Fibroblast of pulmonary artery (primary cell): ENCODE results near the gene FAM3D.

ENCODE experiments used
- DNase-seq: peaks from one replicate; pipeline ENCODE4 v3.0.0-alpha.2; 2010; ENCODE audit warnings: low read depth
- H3K4me3 ChIP-seq: replicated peaks from 2 replicates; pipeline ENCODE4 v1.5.1; 2011; ENCODE audit warnings: low read depth, mild to moderate bottlenecking, control low read depth, low read length, moderate library complexity
- CTCF ChIP-seq: IDR thresholded peaks from 2 replicates; pipeline ENCODE4 v1.5.1; 2011; ENCODE audit warnings: mild to moderate bottlenecking, control low read depth, low read length, inconsistent platforms; ENCODE audit errors: missing control alignments

FAM3D gene

GRCh38 chr3:58660998-58661397 is 5.6 kb downstream of the FAM3D start:
- DNase-seq = no peak
- TF ChIP-seq CTCF = no peak
- H3K4me3 ChIP-seq = no peak overlapping the region

GRCh38 chr3:58659051-58659675 is 7.4 kb downstream of the FAM3D start:
- peak; percentile 73 for DNase-seq
- no peak overlapping the region for H3K4me3 ChIP-seq
- TF ChIP-seq CTCF = peak; percentile 61

GRCh38 chr3:58658508-58658907 is 8.1 kb downstream of the FAM3D start:
- no peak for TF ChIP-seq CTCF

GRCh38 chr3:58657571-58658141 is 8.9 kb downstream of the FAM3D start:
- TF ChIP-seq CTCF = no peak
- no peak overlapping the region for H3K4me3 ChIP-seq
- DNase-seq = no peak

More at GRCh38 chr3:58658508-58658907, 8.1 kb downstream of the FAM3D start:
- no peak overlapping the region for H3K4me3 ChIP-seq
- no peak for DNase-seq

- TF ChIP-seq CTCF = no peak
- DNase-seq = no peak
- H3K4me3 ChIP-seq = no peak overlapping the region
Observed at GRCh38 chr3:58657036-58657520, 9.5 kb downstream of the FAM3D start.

GRCh38 chr3:58656631-58657030 is 9.9 kb downstream of the FAM3D start:
- no peak for TF ChIP-seq CTCF
- H3K4me3 ChIP-seq = no peak overlapping the region
- DNase-seq = no peak

- no peak overlapping the region for H3K4me3 ChIP-seq
- DNase-seq = no peak
- no peak for TF ChIP-seq CTCF
Observed at GRCh38 chr3:58654466-58654865, 12.1 kb downstream of the FAM3D start.
